Adrenal gland (tissue), 12 donors: ENCODE data around the gene NCKAP5. TPM values are rescaled to one million over a fixed set of nuclear protein-coding genes. Genes with fewer than 3 reads are reported as not detected.

Source experiments
- DNase-seq, 7 donors: peaks; one replicate each; pipeline ENCODE4 v3.0.0-alpha.2; 2019 to 2020
- H3K27ac ChIP-seq, 5 donors: fragments of 200-600 bp; sonication (generic) in 4 of 5; 1 replicate in 3 of 5; 2 replicates in 2 of 5; pipeline versions ENCODE4 v1.5.1 to v1.8.0; 2016 to 2020; ENCODE audit warnings: mild to moderate bottlenecking in 1 of 5
- H3K27me3 ChIP-seq: fragments of 200-600 bp; 2 replicates; pipeline ENCODE4 v1.8.0; 2021
- H3K36me3 ChIP-seq, 2 donors: fragments of 200-600 bp; replicated peaks in 1 of 2; 1 replicate in 1 of 2; 2 replicates in 1 of 2; pipeline versions ENCODE4 v1.5.1 to v1.8.0; 2018 to 2022
- H3K4me1 ChIP-seq, 2 donors: fragments of 200-600 bp; replicated peaks in 1 of 2; 1 replicate in 1 of 2; 2 replicates in 1 of 2; pipeline versions ENCODE4 v1.5.1 to v1.8.0; 2018 to 2021
- H3K4me3 ChIP-seq, 4 donors: fragments of 200-600 bp; sonication (generic) in 3 of 4; one replicate each; pipeline ENCODE4 v1.5.1; 2016 to 2018
- H3K9me3 ChIP-seq, 3 donors: fragments of 200-600 bp; sonication (generic) in 1 of 3; replicated peaks in 1 of 3; 1 replicate in 2 of 3; 2 replicates in 1 of 3; pipeline versions ENCODE4 v1.5.1 to v1.8.0; 2016 to 2021
- POLR2A ChIP-seq, 2 donors: fragments of 450-650 bp; IDR thresholded peaks; one replicate each; pipeline ENCODE4 v1.6.1; 2017; ENCODE audit warnings: antibody characterized with exemption in 2 of 2, mild to moderate bottlenecking in 2 of 2, moderate library complexity in 1 of 2
- WGBS, 4 donors: extraction: QIAGEN DNeasy Blood & Tissue Kit in 2 of 4; methylation state at CpG; one replicate each; pipeline versions ENCODE4 v1.1.5 to v1.1.7; 2013 to 2017; 5-methylcytosine and 5-hydroxymethylcytosine counted together
- intact Hi-C, 2 donors: fragments of 100-400 bp; cut with DNase I; formaldehyde crosslinking; loops; one replicate each; pipeline versions ENCODE4 v1.14.1 to v1.15.0; 2022 to 2023
- polyA plus RNA-seq, 3 donors: library from polyadenylated mRNA; stranded (reverse); fragments of 200-250 nt in 2 of 3; fragments of 350-450 nt in 1 of 3; fragmentation: Illumina TruSeq in 1 of 3; extraction: RNeasy Lipid Tissue Mini Kit (QIAGEN cat#74804) in 1 of 3; gene quantifications; one replicate each; pipeline ENCODE4 v1.2.3, GENCODE V29; 2013 to 2014
- total RNA-seq, 9 donors: library from RNA; depleted of rRNA in 4 of 9; stranded (reverse); fragments of >200 nt in 4 of 9; fragments of 120-200 nt in 1 of 9; fragmentation: NEBNext Ultra II Directional in 1 of 9; extraction: Animal tissue kit (Norgen Biotek cat#: 25700) in 1 of 9; gene quantifications; one replicate each; pipeline versions ENCODE4 v1.1.0 to v1.2.4, GENCODE V29; 2013 to 2023
- TF ChIP-seq, protein P1 (sequence below), 6 experiments: fragments of 450-650 bp in 4 of 6; fragments of 200-600 bp in 2 of 6; sonication (generic) in 1 of 6; IDR thresholded peaks; 1 replicate in 5 of 6; 2 replicates in 1 of 6; pipeline versions ENCODE4 v1.5.1 to v1.8.0; 2016 to 2021; ENCODE audit warnings: antibody characterized with exemption in 6 of 6, mild to moderate bottlenecking in 2 of 6, moderate library complexity in 1 of 6
- donor health status: healthy with polysubstance abuse.
- donor health status: Bipolar disorder and iron deficiency.
- donor health status: DM: yes; HTN: yes; CAD: no.
- donor health status: DM: no; HTN: no; CAD: no.
- donor health status: DM: no; HTN: no; CAD: no.
- donor health status: DM: yes; HTN: yes; CAD: no.

NCKAP5 gene
- total and polyA plus RNA-seq, 12 donors, result 0.06 to 3.1 (median 1.1) TPM

- no peak for TF ChIP-seq POLR2A (IDR thresholded peaks at IDR 0.05)
- TF ChIP-seq, protein P1, sequence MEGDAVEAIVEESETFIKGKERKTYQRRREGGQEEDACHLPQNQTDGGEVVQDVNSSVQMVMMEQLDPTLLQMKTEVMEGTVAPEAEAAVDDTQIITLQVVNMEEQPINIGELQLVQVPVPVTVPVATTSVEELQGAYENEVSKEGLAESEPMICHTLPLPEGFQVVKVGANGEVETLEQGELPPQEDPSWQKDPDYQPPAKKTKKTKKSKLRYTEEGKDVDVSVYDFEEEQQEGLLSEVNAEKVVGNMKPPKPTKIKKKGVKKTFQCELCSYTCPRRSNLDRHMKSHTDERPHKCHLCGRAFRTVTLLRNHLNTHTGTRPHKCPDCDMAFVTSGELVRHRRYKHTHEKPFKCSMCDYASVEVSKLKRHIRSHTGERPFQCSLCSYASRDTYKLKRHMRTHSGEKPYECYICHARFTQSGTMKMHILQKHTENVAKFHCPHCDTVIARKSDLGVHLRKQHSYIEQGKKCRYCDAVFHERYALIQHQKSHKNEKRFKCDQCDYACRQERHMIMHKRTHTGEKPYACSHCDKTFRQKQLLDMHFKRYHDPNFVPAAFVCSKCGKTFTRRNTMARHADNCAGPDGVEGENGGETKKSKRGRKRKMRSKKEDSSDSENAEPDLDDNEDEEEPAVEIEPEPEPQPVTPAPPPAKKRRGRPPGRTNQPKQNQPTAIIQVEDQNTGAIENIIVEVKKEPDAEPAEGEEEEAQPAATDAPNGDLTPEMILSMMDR (IDR thresholded peaks at IDR 0.05), result no peak
- intact Hi-C loops, result no loop called here
- no peaks in the 10 kb centered on the region for H3K27me3 ChIP-seq
- H3K4me3 ChIP-seq, result no peak overlapping the region
- no peak overlapping the region for H3K27ac ChIP-seq
- no peaks in the 10 kb centered on the region for H3K36me3 ChIP-seq
- WGBS, 4 donors, result 29 to 38% (median 31%) methylated on average over 10 of the region's 10 CpGs
- H3K4me1 ChIP-seq, result no peaks in the 10 kb centered on the region
- peaks cover 0 to 4% (median 0%) of the 10 kb centered on the region in 3 donors for H3K9me3 ChIP-seq
- DNase-seq, result no peak
Observed at GRCh38 chr2:133169274-133169912, 398.9 kb downstream of the NCKAP5 start.

DNA sequence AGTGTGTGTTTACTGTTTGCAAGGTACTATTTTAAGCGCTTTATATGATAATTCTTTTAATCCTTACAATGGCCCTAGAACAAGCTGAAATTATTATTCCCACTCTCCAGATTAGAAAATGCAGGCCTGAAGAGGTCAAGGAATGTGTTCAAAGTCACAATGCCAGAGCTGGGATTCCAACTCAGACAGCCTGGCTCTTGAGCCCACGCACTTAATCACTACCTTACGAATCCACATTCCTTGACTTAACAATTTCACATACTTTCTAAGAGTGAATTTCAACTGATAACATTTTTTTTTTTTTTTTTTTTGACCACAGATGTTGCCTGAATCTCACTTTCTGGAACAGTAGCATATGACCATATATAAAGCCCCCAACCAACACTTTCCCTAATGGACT lies 400.3 kb downstream of the NCKAP5 start:
- no peak for TF ChIP-seq POLR2A (IDR thresholded peaks at IDR 0.05)
- TF ChIP-seq, protein P1 (IDR thresholded peaks at IDR 0.05), result no peak
- Histone ChIP-seq H3K9me3 (peaks cover 0 to 4% (median 0%) of the 10 kb centered on the region in 3 donors), H3K27ac (no peak overlapping the region), H3K27me3 (no peaks in the 10 kb centered on the region), H3K4me3 (no peak overlapping the region), H3K4me1 (no peaks in the 10 kb centered on the region), H3K36me3 (no peaks in the 10 kb centered on the region)
- intact Hi-C loops, result no loop called here
- DNase-seq, result no peak
- WGBS, 4 donors, result 78 to 93% (median 85%) methylated on average over 3 of the region's 3 CpGs

DNA sequence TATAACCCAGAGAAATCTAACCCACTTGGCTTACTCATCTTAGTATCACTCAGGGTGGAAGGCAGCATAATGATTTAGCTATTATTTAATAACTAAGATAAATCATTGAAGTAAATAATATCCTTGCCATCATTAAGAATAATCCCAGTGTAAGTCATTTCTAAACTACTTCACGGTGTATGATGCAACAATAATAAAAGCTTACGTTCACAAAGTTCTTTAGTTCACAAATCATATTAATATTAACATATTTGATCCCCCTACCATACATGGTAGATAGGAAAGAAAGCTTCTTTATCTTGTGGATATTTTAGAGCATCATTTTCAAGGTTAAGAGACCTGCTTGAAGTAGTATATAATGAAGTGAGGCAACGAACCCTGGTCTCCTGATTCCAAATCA lies 401.0 kb downstream of the NCKAP5 start:
- Histone ChIP-seq H3K27me3 (no peaks in the 10 kb centered on the region), H3K4me3 (no peak overlapping the region), H3K4me1 (no peaks in the 10 kb centered on the region), H3K27ac (no peak overlapping the region), H3K36me3 (no peaks in the 10 kb centered on the region), H3K9me3 (peaks cover 0 to 4% (median 0%) of the 10 kb centered on the region in 3 donors)
- intact Hi-C loops, result no loop called here
- DNase-seq, result no peak
- TF ChIP-seq POLR2A (IDR thresholded peaks at IDR 0.05), result no peak
- TF ChIP-seq, protein P1 (IDR thresholded peaks at IDR 0.05), result no peak
- 77 to 85% (median 80%) methylated on average over 3 of the region's 3 CpGs for WGBS, 4 donors

GRCh38 chr2:133166031-133166430 lies 402.2 kb downstream of the NCKAP5 start:
- H3K27me3 ChIP-seq, result no peaks in the 10 kb centered on the region
- intact Hi-C loops, result no loop called here
- no peaks in the 10 kb centered on the region for H3K9me3 ChIP-seq
- H3K36me3 ChIP-seq, result no peaks in the 10 kb centered on the region
- TF ChIP-seq POLR2A (IDR thresholded peaks at IDR 0.05), result no peak
- TF ChIP-seq, protein P1 (IDR thresholded peaks at IDR 0.05), result no peak
- WGBS, 4 donors, result 69 to 71% (median 70%) methylated on average over 2 of the region's 2 CpGs
- no peaks in the 10 kb centered on the region for H3K4me1 ChIP-seq
- DNase-seq, result no peak
- no peak overlapping the region for H3K27ac ChIP-seq
- no peak overlapping the region for H3K4me3 ChIP-seq
